IMR-90 (cell line): Measurements from ENCODE around the gene PAX2. TPM values are rescaled to one million over a fixed set of nuclear protein-coding genes. Genes with fewer than 3 reads are reported as not detected.

Source experiments
- ATAC-seq: fragments of 200-7000 bp; cut with Tn5 transposase; 2 replicates; pipeline ENCODE4 v1.9.1; 2020; ENCODE audit warnings: low read depth, mild to moderate bottlenecking, moderate library complexity
- BruUV-seq: library from RNA; stranded (reverse); fragments of 400-500 nt; replicated peaks from 2 replicates; lab custom pipeline; 2021; lab: Mats Ljungman, UMichigan
- CTCF ChIA-PET: fragments of 300-600 bp; formaldehyde crosslinking; extraction: SDS; loops from one replicate; lab custom pipeline; 2021; ENCODE audit warnings: antibody characterized with exemption; lab: Yijun Ruan, JAX
- POLR2A ChIA-PET: fragments of 300-600 bp; sonication (Branson Sonifier 250); formaldehyde crosslinking; loops from one replicate; lab custom pipeline; 2022; ENCODE audit warnings: antibody characterized with exemption; ENCODE audit not compliant: unreplicated experiment; lab: Charles Lee
- DNase-seq: peaks from one replicate; pipeline ENCODE4 v3.0.0; 2013
- H2AFZ ChIP-seq: replicated peaks from 2 replicates; pipeline ENCODE3; 2013; ENCODE audit warnings: low read length, mild to moderate bottlenecking; ENCODE audit not compliant: poor library complexity
- H2AK5ac ChIP-seq: 2 replicates; pipeline ENCODE4 v1.6.1; 2013; ENCODE audit warnings: low read depth, low read length, inconsistent platforms
- H2AK9ac ChIP-seq: replicated peaks from 2 replicates; pipeline ENCODE3; 2013; ENCODE audit warnings: mild to moderate bottlenecking, low read depth, low read length, moderate library complexity; ENCODE audit not compliant: poor library complexity
- H2BK120ac ChIP-seq: 2 replicates; pipeline ENCODE4 v1.6.1; 2013; ENCODE audit warnings: low read depth, low read length, inconsistent platforms
- H2BK15ac ChIP-seq: 3 replicates; pipeline ENCODE4 v1.6.1; 2013; ENCODE audit warnings: low read depth, low read length, inconsistent platforms
- H2BK20ac ChIP-seq: 2 replicates; pipeline ENCODE4 v1.6.1; 2013; ENCODE audit warnings: low read depth, mild to moderate bottlenecking, inconsistent platforms, low read length, moderate library complexity
- H2BK5ac ChIP-seq: 2 replicates; pipeline ENCODE4 v1.6.1; 2013; ENCODE audit warnings: mild to moderate bottlenecking, low read depth, low read length, inconsistent platforms; ENCODE audit not compliant: poor library complexity, severe bottlenecking
- H3K14ac ChIP-seq: replicated peaks from 2 replicates; pipeline ENCODE4 v1.6.1; 2013; ENCODE audit warnings: low read depth, low read length, inconsistent platforms
- H3K18ac ChIP-seq: 2 replicates; pipeline ENCODE4 v1.6.1; 2013; ENCODE audit warnings: low read depth, low read length, control low read depth
- H3K23ac ChIP-seq: 2 replicates; pipeline ENCODE4 v1.6.1; 2013; ENCODE audit warnings: low read depth, low read length, inconsistent platforms
- H3K27ac ChIP-seq: 2 replicates; pipeline ENCODE4 v1.5.1; 2013; ENCODE audit warnings: mild to moderate bottlenecking, control low read depth, low read length; ENCODE audit not compliant: insufficient read depth
- H3K27me3 ChIP-seq: 2 replicates; pipeline ENCODE4 v1.6.1; 2013; ENCODE audit warnings: low read length; ENCODE audit not compliant: control insufficient read depth, insufficient read depth
- H3K36me3 ChIP-seq: 2 replicates; pipeline ENCODE4 v1.6.1; 2013; ENCODE audit warnings: low read length, mixed read lengths; ENCODE audit not compliant: control insufficient read depth, insufficient read depth
- H3K4ac ChIP-seq: 2 replicates; pipeline ENCODE4 v1.6.1; 2013; ENCODE audit warnings: low read depth, low read length, inconsistent platforms
- H3K4me1 ChIP-seq: 2 replicates; pipeline ENCODE4 v1.6.1; 2013; ENCODE audit warnings: low read length, mixed read lengths; ENCODE audit not compliant: control insufficient read depth, insufficient read depth
- H3K4me2 ChIP-seq: 2 replicates; pipeline ENCODE4 v1.6.1; 2013; ENCODE audit warnings: low read depth, mild to moderate bottlenecking, control low read depth, low read length, moderate library complexity
- H3K4me3 ChIP-seq: 2 replicates; pipeline ENCODE4 v1.5.1; 2013; ENCODE audit warnings: low read depth, mild to moderate bottlenecking, control low read depth, low read length, moderate library complexity; ENCODE audit not compliant: insufficient read depth
- H3K56ac ChIP-seq: 2 replicates; pipeline ENCODE4 v1.6.1; 2013; ENCODE audit warnings: low read length, inconsistent platforms; ENCODE audit not compliant: insufficient read depth; ENCODE audit errors: extremely low read depth
- H3K79me1 ChIP-seq, 2 experiments: 2 replicates each; pipeline ENCODE4 v1.6.1; 2013; ENCODE audit warnings: low read length in 2 of 2, inconsistent platforms in 1 of 2, low read depth in 1 of 2
- H3K9ac ChIP-seq: 2 replicates; pipeline ENCODE4 v1.6.1; 2013; ENCODE audit warnings: low read depth, low read length, control low read depth
- H3K9me1 ChIP-seq: 2 replicates; pipeline ENCODE4 v1.6.1; 2013; ENCODE audit warnings: low read length, inconsistent platforms; ENCODE audit not compliant: insufficient read depth
- H3K9me3 ChIP-seq: 2 replicates; pipeline ENCODE4 v1.6.1; 2013; ENCODE audit warnings: low read length; ENCODE audit not compliant: control insufficient read depth, insufficient read depth
- H4K20me1 ChIP-seq: 2 replicates; pipeline ENCODE4 v1.6.1; 2013; ENCODE audit warnings: low read length, inconsistent platforms; ENCODE audit not compliant: insufficient read depth
- H4K5ac ChIP-seq: 2 replicates; pipeline ENCODE4 v1.6.1; 2013; ENCODE audit warnings: mild to moderate bottlenecking, low read depth, low read length, control low read depth
- H4K8ac ChIP-seq, 2 experiments: 2 replicates each; pipeline ENCODE4 v1.6.1; 2013; ENCODE audit warnings: low read depth in 2 of 2, low read length in 2 of 2, control low read depth in 1 of 2, inconsistent platforms in 1 of 2
- H4K91ac ChIP-seq: 2 replicates; pipeline ENCODE4 v1.6.1; 2013; ENCODE audit warnings: low read depth, low read length, inconsistent platforms; ENCODE audit not compliant: insufficient read depth
- CEBPB ChIP-seq: IDR thresholded peaks from 2 replicates; pipeline ENCODE4 v1.6.1; 2012; ENCODE audit warnings: low read depth, low read length, improper control_type of control experiment
- CHD1 ChIP-seq: IDR thresholded peaks from 2 replicates; pipeline ENCODE4 v1.6.1; 2012; ENCODE audit warnings: low read depth, low read length, improper control_type of control experiment
- FOS ChIP-seq: fragments of 150-350 bp; IDR thresholded peaks from 2 replicates; pipeline ENCODE4 v1.6.1; 2016; ENCODE audit warnings: low read depth, low read length
- MAFK ChIP-seq: IDR thresholded peaks from 2 replicates; pipeline ENCODE4 v1.6.1; 2012; ENCODE audit warnings: low read depth, low read length, improper control_type of control experiment
- POLR2A ChIP-seq: IDR thresholded peaks from 2 replicates; pipeline ENCODE4 v1.6.1; 2012; ENCODE audit warnings: mild to moderate bottlenecking, low read depth, low read length
- RCOR1 ChIP-seq: IDR thresholded peaks from 2 replicates; pipeline ENCODE4 v1.6.1; 2012; ENCODE audit warnings: mild to moderate bottlenecking, low read length, improper control_type of control experiment; ENCODE audit not compliant: insufficient replicate concordance
- RFX5 ChIP-seq: IDR thresholded peaks from 2 replicates; pipeline ENCODE4 v1.8.0; 2012; ENCODE audit warnings: low read depth, mild to moderate bottlenecking, low read length, moderate library complexity
- SMC3 ChIP-seq: fragments of 150-350 bp; IDR thresholded peaks from 2 replicates; pipeline ENCODE4 v1.6.1; 2016; ENCODE audit warnings: low read depth, mild to moderate bottlenecking, antibody characterized with exemption, low read length, moderate library complexity
- USF2 ChIP-seq: fragments of 150-350 bp; IDR thresholded peaks from 2 replicates; pipeline ENCODE4 v1.6.1; 2017; ENCODE audit warnings: mild to moderate bottlenecking, antibody characterized with exemption, low read length, low read depth
- WGBS, 2 experiments: methylation state at CpG; one replicate each; pipeline versions ENCODE4 v1.1.5 to v1.1.7; 2013; ENCODE audit warnings: missing lambda C conversion rate in 2 of 2; ENCODE audit not compliant: insufficient read length in 1 of 2; ENCODE audit errors: extremely low coverage in 2 of 2; 5-methylcytosine and 5-hydroxymethylcytosine counted together
- dilution Hi-C: fragments of 300-500 bp; cut with HindIII; formaldehyde crosslinking; loops from one replicate; pipeline ENCODE4 v1.14.3; 2018; ENCODE audit warnings: low sequenced_read_pairs; ENCODE audit not compliant: unreplicated experiment
- in situ Hi-C: fragments of 300-500 bp; cut with MboI; formaldehyde crosslinking; loops from 3 replicates; pipeline ENCODE4 v1.14.3; 2019; ENCODE audit warnings: low sequenced_read_pairs, inconsistent platforms, mixed read lengths
- intact Hi-C: fragments of 100-400 bp; cut with micrococcal nuclease; formaldehyde crosslinking; loops from 2 replicates; pipeline ENCODE4 v1.10.0; 2022
- polyA plus RNA-seq, 3 experiments: library from polyadenylated mRNA; depleted of rRNA; stranded (reverse); fragments of >200 nt; gene quantifications; 2 replicates each; pipeline ENCODE4 v1.2.3, GENCODE V29; 2012; ENCODE audit warnings: low replicate concordance in 1 of 3
- total RNA-seq: library from RNA; depleted of rRNA; stranded (reverse); fragments of >200 nt; gene quantifications from 2 replicates; pipeline ENCODE4 v1.2.3, GENCODE V29; 2012
- TF ChIP-seq, protein P1 (sequence below): conservative IDR thresholded peaks from 2 replicates; pipeline ENCODE4 v1.5.1; 2012; ENCODE audit warnings: mild to moderate bottlenecking, low read depth, low read length, improper control_type of control experiment

PAX2 gene
- total and polyA plus RNA-seq, 2 of the 4 experiments (the other 2 are of a cell fraction), result not detected

- H2AFZ ChIP-seq, result no peak overlapping the region
- H3K18ac ChIP-seq, result no peak overlapping the region
- DNase-seq (no peak), ATAC-seq (no peak)
- H3K4me3 ChIP-seq, result no peak overlapping the region
- no peak overlapping the region for H3K4me2 ChIP-seq
- 44% methylated on average over 3 of the region's 4 CpGs; no CpG with 5 or more reads in 1 of the 2 experiments for WGBS, 2 experiments
- H3K23ac ChIP-seq, result no peak overlapping the region
- H4K91ac ChIP-seq, result no peak overlapping the region
- peaks cover 52% of the 10 kb centered on the region for H3K27me3 ChIP-seq
- ChIA-PET CTCF (no interaction called here), POLR2A (interaction anchor here (0.6 kb wide), 1 partner anchor 272 kb away, joined by 3 read pairs; no protein-coding TSS in a partner anchor)
- no peaks in the 10 kb centered on the region for H3K9me1 ChIP-seq
- H3K9ac ChIP-seq, result no peak overlapping the region
- dilution Hi-C loops, result no loop called here
- no peaks in the 10 kb centered on the region for H3K9me3 ChIP-seq
- H4K8ac ChIP-seq, result no peak overlapping the region
- no peak overlapping the region for H2AK9ac ChIP-seq
- H3K4me1 ChIP-seq, result no peaks in the 10 kb centered on the region
- no peaks in the 10 kb centered on the region for H3K79me1 ChIP-seq
- H2AK5ac ChIP-seq, result no peak overlapping the region
- no peaks in the 10 kb centered on the region for H3K36me3 ChIP-seq
- no peak overlapping the region for H2BK20ac ChIP-seq
- BruUV-seq, result no TSS peak
- no peak overlapping the region for H3K4ac ChIP-seq
- H2BK5ac ChIP-seq, result no peak overlapping the region
- no peak overlapping the region for H3K14ac ChIP-seq
- TF ChIP-seq POLR2A (no peak), RCOR1 (no peak), CHD1 (no peak), SMC3 (no peak), FOS (no peak), USF2 (no peak), RFX5 (no peak), CEBPB (no peak), MAFK (no peak)
- TF ChIP-seq, protein P1, sequence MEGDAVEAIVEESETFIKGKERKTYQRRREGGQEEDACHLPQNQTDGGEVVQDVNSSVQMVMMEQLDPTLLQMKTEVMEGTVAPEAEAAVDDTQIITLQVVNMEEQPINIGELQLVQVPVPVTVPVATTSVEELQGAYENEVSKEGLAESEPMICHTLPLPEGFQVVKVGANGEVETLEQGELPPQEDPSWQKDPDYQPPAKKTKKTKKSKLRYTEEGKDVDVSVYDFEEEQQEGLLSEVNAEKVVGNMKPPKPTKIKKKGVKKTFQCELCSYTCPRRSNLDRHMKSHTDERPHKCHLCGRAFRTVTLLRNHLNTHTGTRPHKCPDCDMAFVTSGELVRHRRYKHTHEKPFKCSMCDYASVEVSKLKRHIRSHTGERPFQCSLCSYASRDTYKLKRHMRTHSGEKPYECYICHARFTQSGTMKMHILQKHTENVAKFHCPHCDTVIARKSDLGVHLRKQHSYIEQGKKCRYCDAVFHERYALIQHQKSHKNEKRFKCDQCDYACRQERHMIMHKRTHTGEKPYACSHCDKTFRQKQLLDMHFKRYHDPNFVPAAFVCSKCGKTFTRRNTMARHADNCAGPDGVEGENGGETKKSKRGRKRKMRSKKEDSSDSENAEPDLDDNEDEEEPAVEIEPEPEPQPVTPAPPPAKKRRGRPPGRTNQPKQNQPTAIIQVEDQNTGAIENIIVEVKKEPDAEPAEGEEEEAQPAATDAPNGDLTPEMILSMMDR, result no peak
- no peaks in the 10 kb centered on the region for H4K20me1 ChIP-seq
- no peak overlapping the region for H2BK15ac ChIP-seq
- in situ Hi-C loops, result no loop called here
- no peak overlapping the region for H3K27ac ChIP-seq
- H4K5ac ChIP-seq, result no peak overlapping the region
- intact Hi-C loops, result no loop called here
- H3K56ac ChIP-seq, result no peak overlapping the region
- no peak overlapping the region for H2BK120ac ChIP-seq
Measured at GRCh38 chr10:100817268-100817839, 72.0 kb downstream of the PAX2 start.
